Left lung (tissue), 14 donors: ENCODE measurements around the gene BBS7. TPM values are rescaled to one million over a fixed set of nuclear protein-coding genes. Genes with fewer than 3 reads are reported as not detected.

Experiments
- ATAC-seq: fragments of 200-7000 bp; cut with Tn5 transposase; one replicate; pipeline ENCODE4 v1.9.1; 2020; ENCODE audit warnings: moderate library complexity
- DNase-seq, 4 donors: peaks; one replicate each; pipeline ENCODE4 v3.0.0-alpha.2; 2013 to 2020
- H3K27ac ChIP-seq, 2 donors: fragments of 200-600 bp; sonication (generic) in 1 of 2; one replicate each; pipeline versions ENCODE4 v1.5.0 to v1.8.0; 2020 to 2021
- H3K27me3 ChIP-seq, 2 donors: fragments of 200-600 bp; sonication (generic) in 1 of 2; one replicate each; pipeline versions ENCODE4 v1.5.0 to v1.8.0; 2020 to 2021
- H3K36me3 ChIP-seq, 2 donors: fragments of 200-600 bp; sonication (generic) in 1 of 2; one replicate each; pipeline versions ENCODE4 v1.5.0 to v1.8.0; 2020 to 2021
- H3K4me1 ChIP-seq, 2 donors: fragments of 200-600 bp; one replicate each; pipeline ENCODE4 v1.8.0; 2021
- H3K4me3 ChIP-seq, 2 donors: fragments of 200-600 bp; sonication (generic) in 1 of 2; one replicate each; pipeline versions ENCODE4 v1.5.0 to v1.8.0; 2020 to 2021; ENCODE audit warnings: mild to moderate bottlenecking in 1 of 2
- H3K9me3 ChIP-seq, 2 donors: fragments of 200-600 bp; sonication (generic) in 1 of 2; one replicate each; pipeline versions ENCODE4 v1.5.0 to v1.8.0; 2020 to 2021
- CTCF ChIP-seq, 2 donors: fragments of 200-600 bp; sonication (generic) in 1 of 2; IDR thresholded peaks; one replicate each; pipeline versions ENCODE4 v1.5.0 to v1.8.0; 2021; ENCODE audit warnings: antibody characterized with exemption in 2 of 2
- intact Hi-C, 2 donors: fragments of 100-400 bp; cut with DNase I; formaldehyde crosslinking; loops; one replicate each; pipeline versions ENCODE4 v1.11.2 to v1.14.2; 2022
- long read RNA-seq, 12 donors: library from polyadenylated mRNA in 2 of 12; unstranded in 2 of 12; transcript quantifications; one replicate each; pipeline ENCODE4 v2.0.0 and lab custom pipeline, GENCODE V29; 2019 to 2026
- polyA plus RNA-seq, 6 donors: library from polyadenylated mRNA; unstranded; fragments of 120-200 nt; gene quantifications; one replicate each; pipeline ENCODE4 v1.2.1, GENCODE V29; 2013; ENCODE audit not compliant: insufficient read length in 6 of 6
- total RNA-seq, 2 donors: library from RNA; stranded (reverse); fragmentation: NEBNext Ultra II Directional; extraction: Animal tissue kit (Norgen Biotek cat#: 25700); gene quantifications; one replicate each; pipeline ENCODE4 v1.2.1, GENCODE V29; 2021
- donor health status: DM: no; HTN: yes; CAD: no.
- donor health status: DM: no; HTN: no; CAD: no.

The BBS7 gene
- total RNA-seq = 10 to 100 TPM; 12.5 to 17.4 TPM
- 10 to 100 TPM; 27.5 to 32.6 (median 28.8) TPM for polyA plus RNA-seq
- long read RNA-seq, donor 1, transcript BBS7-202 (4 exons, 725 nt) = major isoform, 5 of 7 reads
- long read RNA-seq, donor 1, partial matches to known transcripts = 0 of 7 reads
- long read RNA-seq, donor 1, other reads (novel, unspliced or antisense) = 0 of 7 reads
- long read RNA-seq, donor 2, transcript BBS7-202 (4 exons, 725 nt) = major isoform, 7 of 8 reads
- long read RNA-seq, donor 2, partial matches to known transcripts = 0 of 8 reads
- long read RNA-seq, donor 2, other reads (novel, unspliced or antisense) = 0 of 8 reads
- long read RNA-seq, donor 3, partial matches to known transcripts = 0 of 5 reads
- long read RNA-seq, donor 3, other reads (novel, unspliced or antisense) = 0 of 5 reads
- long read RNA-seq, donor 4, transcript BBS7-202 (4 exons, 725 nt) = major isoform, 6 of 10 reads
- long read RNA-seq, donor 4, partial matches to known transcripts = 3 of 10 reads
- long read RNA-seq, donor 4, other reads (novel, unspliced or antisense) = 1 of 10 reads
- long read RNA-seq, donor 5, partial matches to known transcripts = 0 of 5 reads
- long read RNA-seq, donor 5, other reads (novel, unspliced or antisense) = 0 of 5 reads
- long read RNA-seq, donor 6, transcript BBS7-202 (4 exons, 725 nt) = major isoform, 13 of 17 reads
- long read RNA-seq, donor 6, partial matches to known transcripts = 0 of 17 reads
- long read RNA-seq, donor 6, other reads (novel, unspliced or antisense) = 0 of 17 reads
- long read RNA-seq, donor 7, partial matches to known transcripts = 0 of 1 reads
- long read RNA-seq, donor 7, other reads (novel, unspliced or antisense) = 0 of 1 reads
- long read RNA-seq, donor 8, transcript BBS7-202 (4 exons, 725 nt) = major isoform, 6 of 8 reads
- long read RNA-seq, donor 8, partial matches to known transcripts = 0 of 8 reads
- long read RNA-seq, donor 8, other reads (novel, unspliced or antisense) = 0 of 8 reads
- long read RNA-seq, donor 9 = 0 reads
- long read RNA-seq, donor 10, partial matches to known transcripts = 2 of 4 reads
- long read RNA-seq, donor 10, other reads (novel, unspliced or antisense) = 0 of 4 reads
- long read RNA-seq, donor 11, transcript BBS7-202 (4 exons, 725 nt) = major isoform, 5 of 6 reads
- long read RNA-seq, donor 11, partial matches to known transcripts = 0 of 6 reads
- long read RNA-seq, donor 11, other reads (novel, unspliced or antisense) = 0 of 6 reads
- long read RNA-seq, donor 12, partial matches to known transcripts = 0 of 7 reads
- long read RNA-seq, donor 12, other reads (novel, unspliced or antisense) = 0 of 7 reads

- Histone ChIP-seq H3K27me3 (no peaks in the 10 kb centered on the region), H3K4me1 (peaks cover 5 to 16% of the 10 kb centered on the region in 2 donors), H3K9me3 (no peaks in the 10 kb centered on the region), H3K4me3 (peak within 1 kb of the TSS; percentile 83 to 88), H3K27ac (peak within 1 kb of the TSS; percentile 86 to 90), H3K36me3 (peaks cover 0 to 9% of the 10 kb centered on the region in 2 donors)
- TF ChIP-seq CTCF (IDR thresholded peaks at IDR 0.05) = no peak
- intact Hi-C loops = no loop called here
- peak; percentile 98 to 99 (median 99) for DNase-seq
- ATAC-seq = peak; percentile 99
Observed at GRCh38 chr4:121869841-121870822, at the start of gene BBS7. TSS of gene BBS7 (minus strand) at chr4:121870474. CDS start at chr4:121870313, 161 bp downstream.

- Histone ChIP-seq H3K36me3 (no peaks in the 10 kb centered on the region), H3K27ac (no peak overlapping the region), H3K4me3 (no peak overlapping the region), H3K9me3 (no peaks in the 10 kb centered on the region), H3K27me3 (no peaks in the 10 kb centered on the region), H3K4me1 (no peaks in the 10 kb centered on the region)
- TF ChIP-seq CTCF (IDR thresholded peaks at IDR 0.05) = no peak
- DNase-seq = no peak
- no peak for ATAC-seq
- intact Hi-C loops = no loop called here
Observed at GRCh38 chr4:121913667-121914066, 43.4 kb upstream of the BBS7 start.

- Histone ChIP-seq H3K9me3 (no peaks in the 10 kb centered on the region), H3K27ac (no peak overlapping the region), H3K4me1 (no peaks in the 10 kb centered on the region), H3K4me3 (no peak overlapping the region), H3K36me3 (no peaks in the 10 kb centered on the region), H3K27me3 (no peaks in the 10 kb centered on the region)
- DNase-seq (no peak), ATAC-seq (no peak)
- no peak for TF ChIP-seq CTCF (IDR thresholded peaks at IDR 0.05)
- intact Hi-C loops = no loop called here
Observed at GRCh38 chr4:121908346-121908745, 38.1 kb upstream of the BBS7 start.

- H3K4me3 ChIP-seq = no peak overlapping the region
- no peak overlapping the region for H3K27ac ChIP-seq
- H3K36me3 ChIP-seq = no peaks in the 10 kb centered on the region
- no peaks in the 10 kb centered on the region for H3K4me1 ChIP-seq
- H3K27me3 ChIP-seq = no peaks in the 10 kb centered on the region
- DNase-seq (peak in 3 of 4 donors; percentile 34 to 61 (median 46)), ATAC-seq (peak; percentile 88)
- H3K9me3 ChIP-seq = no peaks in the 10 kb centered on the region
- peak; percentile 37 to 61 for TF ChIP-seq CTCF (IDR thresholded peaks at IDR 0.05)
- intact Hi-C loops = no loop called here
Observed at GRCh38 chr4:121900132-121900983, 30.1 kb upstream of the BBS7 start.
